CD4-positive, alpha-beta T cell treated with Interleukin-15 for 1 hour (primary cell): ENCODE measurements around the gene UBA3.

Experiments
- DNase-seq: peaks from one replicate; pipeline ENCODE4 v3.0.0-alpha.2; 2020

Gene UBA3

DNA sequence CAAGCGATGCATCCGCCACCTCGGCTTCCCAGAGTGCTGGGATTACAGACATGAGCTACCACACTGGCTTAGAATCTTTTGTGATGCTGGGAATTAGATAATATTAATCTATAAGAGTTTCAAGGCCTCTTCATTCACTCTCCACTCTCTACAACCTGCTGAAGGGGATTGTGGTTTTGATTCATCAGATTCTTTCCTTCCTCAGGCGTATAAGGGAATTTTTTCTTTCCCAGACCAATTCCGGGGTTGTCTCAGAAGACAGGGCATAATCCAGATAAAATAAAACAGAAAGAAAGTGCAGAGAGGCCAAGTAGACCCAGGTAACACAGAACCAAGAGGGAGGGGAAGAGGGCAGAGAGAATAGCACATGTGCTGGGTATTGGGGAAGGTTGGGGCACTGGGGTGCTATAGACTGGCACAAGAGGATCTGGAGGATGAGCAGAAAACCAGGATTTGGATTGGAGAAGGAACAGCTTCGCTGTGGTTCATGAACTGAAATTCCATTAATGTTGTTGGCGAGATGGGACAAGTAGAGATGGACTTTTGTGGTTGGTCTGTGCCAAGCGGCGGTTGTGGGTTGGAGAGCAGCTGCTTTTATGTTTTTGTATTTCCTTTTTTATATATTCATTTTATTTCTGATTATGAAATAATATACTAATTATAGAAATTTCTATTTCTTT, 17.4 kb upstream of the UBA3 start:
- no peak for DNase-seq

DNA sequence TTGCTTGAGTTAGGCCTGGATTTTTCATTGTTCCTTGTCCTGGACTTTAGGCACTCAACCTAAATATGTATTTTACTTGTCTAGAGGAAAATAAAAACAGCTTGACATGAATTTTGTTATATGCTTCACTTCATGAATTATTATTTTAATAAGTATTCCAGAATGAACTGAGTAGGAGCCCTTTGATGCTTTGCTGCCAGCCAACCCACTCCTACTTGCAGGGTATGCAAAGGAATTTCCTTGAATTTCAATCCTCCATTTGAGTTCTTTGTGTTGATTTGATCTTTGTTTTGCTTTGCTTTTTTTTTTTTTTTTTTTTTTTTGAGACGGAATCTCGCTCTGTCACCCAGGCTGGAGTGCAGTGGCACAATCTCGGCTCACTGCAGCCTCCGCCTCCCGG, 16.1 kb upstream of the UBA3 start:
- DNase-seq, result no peak

DNA sequence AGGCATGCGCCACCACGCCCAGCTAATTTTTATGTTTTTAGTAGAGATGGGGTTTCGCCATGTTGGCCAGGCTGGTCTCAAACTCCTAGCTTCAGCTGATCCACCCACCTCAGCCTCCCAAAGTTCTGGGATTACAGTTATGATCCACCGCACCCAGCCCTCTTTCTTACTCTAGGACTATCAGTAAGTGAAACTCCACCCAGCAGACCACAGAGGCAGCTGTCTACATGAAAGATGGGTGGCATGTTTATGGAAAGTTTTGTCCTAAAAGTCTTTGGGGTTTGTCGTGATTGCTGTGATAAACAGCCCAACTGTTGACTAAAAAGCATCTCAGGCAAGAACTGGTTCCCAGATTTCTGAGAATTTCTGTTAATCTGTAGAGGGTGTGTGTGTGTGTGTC, 15.5 kb upstream of the UBA3 start:
- DNase-seq, result no peak

DNA sequence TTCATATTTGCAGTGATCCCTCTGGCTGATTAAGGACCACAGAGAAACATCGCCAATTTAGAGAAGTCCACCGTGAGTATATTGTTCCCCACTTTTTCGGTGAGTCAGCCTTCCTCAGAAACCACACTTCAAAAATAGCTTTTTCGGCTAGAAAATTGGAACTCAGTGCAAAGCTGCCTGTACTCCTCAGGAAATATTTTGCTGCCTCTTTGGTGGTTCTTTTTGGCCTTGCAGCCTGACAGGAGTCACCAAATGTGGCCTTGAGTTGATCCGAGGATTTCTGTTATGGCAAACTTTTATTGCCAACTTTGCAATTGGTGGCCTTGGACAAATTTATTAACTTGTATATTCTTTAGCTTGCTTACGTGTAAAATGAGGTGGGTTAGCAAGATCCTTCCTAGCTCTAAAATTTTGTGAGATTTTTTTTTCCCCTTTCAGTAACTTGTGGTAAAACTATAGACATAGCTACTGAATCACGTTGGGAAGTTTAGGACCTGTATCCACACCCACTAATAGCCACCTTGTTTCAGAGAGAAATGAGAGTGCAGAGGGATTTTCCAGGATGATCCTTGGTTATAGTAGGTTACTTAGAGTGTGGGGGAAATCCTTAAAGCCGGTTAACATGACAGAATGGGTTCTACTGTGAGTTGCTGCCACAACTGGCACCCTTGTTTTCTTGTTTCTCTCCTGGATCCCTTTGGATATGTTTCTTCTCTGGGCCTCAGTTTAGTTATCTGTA, 14.5 kb upstream of the UBA3 start:
- no peak for DNase-seq

DNA sequence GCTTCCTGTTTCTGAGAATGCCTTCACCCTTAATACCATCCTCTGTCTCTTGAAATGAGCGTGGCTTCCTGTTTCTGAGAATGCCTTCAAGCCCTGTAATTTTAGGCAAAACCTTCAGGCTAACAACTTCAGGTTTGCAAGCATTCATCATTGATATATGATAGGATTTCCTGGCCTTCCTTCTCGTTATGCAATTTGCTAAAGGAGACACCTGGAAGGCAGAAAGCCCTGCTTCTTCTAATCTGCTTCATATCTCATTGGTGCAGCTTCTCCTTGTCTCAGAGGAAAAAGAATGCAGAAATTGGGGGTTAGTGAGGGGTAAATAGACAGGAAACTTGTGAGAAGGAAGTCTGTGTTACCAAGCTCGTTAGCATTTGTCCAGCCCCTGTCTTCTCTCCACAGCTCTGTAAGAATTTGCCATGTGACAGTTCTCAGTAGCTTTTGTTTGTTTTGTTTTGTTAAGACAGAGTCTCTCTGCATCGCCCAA, 11.9 kb upstream of the UBA3 start:
- peak; percentile 34 for DNase-seq

- DNase-seq, result no peak
These were observed 11.3 kb upstream of the UBA3 start for GRCh38 chr3:69091389-69092029.

- DNase-seq, result no peak
These were observed 9.9 kb upstream of the UBA3 start for GRCh38 chr3:69090021-69090420.

DNA sequence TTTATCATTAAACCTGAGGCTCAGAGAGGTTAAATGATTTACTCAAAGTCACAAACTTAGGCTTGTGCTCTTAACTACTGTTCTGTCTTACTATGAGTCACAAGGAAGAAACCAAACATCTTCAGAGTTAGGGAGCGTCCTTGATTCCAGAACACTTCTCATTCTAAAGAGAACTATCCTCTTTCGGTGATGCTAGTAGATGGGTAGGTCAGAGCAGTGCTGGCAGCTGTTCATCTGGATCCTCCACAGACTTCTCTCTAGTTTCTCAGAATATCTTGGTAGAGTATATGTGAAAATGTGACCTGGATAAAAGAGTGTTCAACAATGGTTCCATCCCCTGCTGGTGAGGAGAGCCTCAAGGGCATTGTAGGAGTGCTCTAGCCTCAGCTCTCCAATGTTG, 7.9 kb upstream of the UBA3 start:
- no peak for DNase-seq

DNA sequence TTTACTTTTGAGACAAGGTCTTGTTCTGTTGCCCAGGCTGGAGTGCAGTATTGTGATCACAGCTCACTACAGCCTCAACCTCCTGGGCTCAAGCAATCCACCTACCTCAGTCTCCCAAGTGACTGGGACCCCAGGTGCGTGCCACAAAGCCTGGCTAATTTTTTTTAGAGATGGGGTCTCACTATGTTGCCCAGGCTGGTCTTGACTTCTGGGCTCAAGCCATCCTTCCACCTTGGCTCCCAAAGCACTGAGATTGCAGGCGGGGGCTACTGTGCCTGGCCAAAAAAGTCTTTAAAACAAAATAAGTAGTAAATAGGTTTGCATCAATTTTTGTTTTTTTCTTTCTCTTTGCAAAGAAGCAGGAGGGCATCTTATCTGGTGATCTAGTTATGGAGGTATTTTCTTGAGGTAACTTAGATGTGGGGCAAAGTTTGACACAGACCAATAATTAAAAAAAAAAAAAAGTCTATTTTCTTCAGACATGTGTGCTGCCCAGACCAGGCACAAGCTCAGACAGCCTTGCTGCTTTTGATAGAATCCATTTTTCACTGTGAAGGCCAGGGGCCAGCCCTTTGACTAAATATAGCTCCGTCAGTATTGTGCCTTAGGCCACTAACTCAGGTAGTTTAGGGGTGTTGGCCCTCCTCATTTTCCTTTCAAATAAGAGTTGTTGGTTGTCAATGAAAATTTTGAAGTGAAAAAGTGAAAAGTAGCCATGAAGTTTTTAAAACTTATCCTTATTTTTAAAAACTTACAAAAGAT, 7.0 kb upstream of the UBA3 start:
- DNase-seq, result no peak

DNA sequence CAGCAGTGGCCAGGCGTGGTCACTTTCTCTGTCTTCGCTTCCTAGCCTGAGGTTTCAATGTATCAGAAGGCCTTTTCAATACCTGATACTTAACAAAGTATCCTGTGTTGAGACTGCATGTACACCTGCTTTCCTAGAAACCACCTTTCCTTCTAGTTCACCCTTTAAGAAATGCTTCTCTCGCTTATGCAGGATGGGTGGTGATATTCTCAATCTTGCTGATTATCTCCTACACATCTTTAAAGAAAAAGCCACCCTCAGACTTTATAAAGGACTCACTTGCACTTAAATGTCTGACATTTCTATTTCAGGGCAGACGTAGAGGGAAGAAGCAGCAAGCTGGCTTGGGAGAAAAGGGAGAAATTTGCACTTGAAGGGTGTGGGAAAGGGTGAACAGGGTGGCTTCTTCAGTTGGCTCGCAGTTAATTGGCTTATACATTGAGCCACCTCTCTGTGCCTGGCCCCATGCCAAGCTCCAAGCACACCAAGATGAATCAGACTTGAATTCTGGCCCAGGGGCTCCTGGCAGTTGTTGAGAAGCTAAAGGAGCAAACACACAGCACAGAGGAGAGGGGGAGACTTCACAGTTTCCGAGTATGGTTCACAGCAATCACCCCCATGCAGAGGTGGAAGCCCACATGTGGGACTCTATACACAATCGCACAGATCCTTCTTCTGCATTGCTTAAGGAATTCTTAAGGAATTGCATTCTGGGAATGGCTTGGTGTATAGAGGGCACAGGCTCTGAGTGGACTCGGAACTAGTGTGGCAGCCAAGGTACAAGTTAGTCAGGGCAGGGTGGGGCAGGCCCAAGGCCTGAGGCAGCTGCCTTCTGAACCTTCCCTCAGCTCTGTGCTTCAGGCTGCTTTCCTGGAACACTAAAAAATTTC, 5.9 kb upstream of the UBA3 start:
- peak; percentile 63 for DNase-seq

- DNase-seq, result no peak
These were observed 5.1 kb upstream of the UBA3 start for GRCh38 chr3:69085168-69085832.

DNA sequence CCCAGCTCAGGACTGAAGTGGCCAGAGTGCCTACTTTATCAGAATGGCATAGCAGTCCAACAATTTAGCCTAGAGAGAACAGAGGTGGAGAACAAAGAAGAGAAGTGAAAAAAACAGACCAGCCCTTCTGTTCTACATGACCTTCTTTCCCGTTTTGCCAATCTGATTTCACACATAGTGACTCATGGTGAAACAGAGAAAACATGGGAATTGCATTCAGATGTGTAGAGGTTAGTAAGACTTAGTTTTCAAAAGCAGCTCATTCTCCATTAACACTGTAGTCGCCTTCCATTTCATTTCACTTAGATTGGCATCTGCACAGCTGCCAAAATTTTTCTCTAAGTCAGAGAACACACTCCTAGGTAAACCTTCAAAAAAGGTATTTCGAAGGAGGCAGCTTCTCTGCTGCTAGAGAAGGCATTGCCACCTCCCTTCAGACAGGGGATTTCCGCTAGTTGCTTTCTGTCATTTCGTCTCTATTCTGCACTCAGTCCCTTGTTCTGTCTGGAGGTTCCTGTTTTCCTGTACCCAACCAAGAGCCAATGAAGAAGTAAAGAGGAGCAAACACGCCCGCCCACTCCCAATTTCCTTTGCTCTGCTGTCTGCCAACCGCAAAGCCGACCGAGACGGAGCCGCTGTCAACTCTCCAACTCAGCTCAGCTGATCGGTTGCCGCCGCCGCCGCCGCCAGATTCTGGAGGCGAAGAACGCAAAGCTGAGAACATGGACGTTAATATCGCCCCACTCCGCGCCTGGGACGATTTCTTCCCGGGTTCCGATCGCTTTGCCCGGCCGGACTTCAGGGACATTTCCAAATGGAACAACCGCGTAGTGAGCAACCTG, 4.4 kb upstream of the UBA3 start, which contains the start of gene ARL6IP5:
ARL6IP5 (plus strand) TSS at position 612 of the 842 bp plus-strand sequence; CDS start at position 723, 111 bp downstream.
- DNase-seq, result peak; percentile 94

GRCh38 chr3:69082805-69083204, 2.6 kb upstream of the UBA3 start:
- DNase-seq, result peak; percentile 83

DNA sequence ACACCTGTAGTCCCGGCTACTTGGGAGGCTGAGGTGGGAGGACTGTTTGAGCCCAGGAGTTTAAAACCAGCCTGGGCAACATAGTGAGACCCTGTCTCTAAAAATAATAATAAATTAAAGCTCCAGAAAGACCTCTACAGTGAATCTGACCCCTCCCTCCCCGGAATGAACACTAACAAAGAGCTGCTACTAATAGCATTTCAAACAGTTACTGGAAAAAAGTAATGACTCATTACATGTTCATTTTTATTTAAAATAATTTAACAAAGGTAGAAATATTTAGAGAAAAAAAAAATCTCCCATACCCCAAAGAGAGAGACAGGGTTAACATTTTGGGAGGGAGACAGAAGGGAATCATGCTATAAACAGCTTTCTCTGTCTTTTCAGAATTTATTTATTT, 2.2 kb upstream of the UBA3 start:
- DNase-seq, result no peak

DNA sequence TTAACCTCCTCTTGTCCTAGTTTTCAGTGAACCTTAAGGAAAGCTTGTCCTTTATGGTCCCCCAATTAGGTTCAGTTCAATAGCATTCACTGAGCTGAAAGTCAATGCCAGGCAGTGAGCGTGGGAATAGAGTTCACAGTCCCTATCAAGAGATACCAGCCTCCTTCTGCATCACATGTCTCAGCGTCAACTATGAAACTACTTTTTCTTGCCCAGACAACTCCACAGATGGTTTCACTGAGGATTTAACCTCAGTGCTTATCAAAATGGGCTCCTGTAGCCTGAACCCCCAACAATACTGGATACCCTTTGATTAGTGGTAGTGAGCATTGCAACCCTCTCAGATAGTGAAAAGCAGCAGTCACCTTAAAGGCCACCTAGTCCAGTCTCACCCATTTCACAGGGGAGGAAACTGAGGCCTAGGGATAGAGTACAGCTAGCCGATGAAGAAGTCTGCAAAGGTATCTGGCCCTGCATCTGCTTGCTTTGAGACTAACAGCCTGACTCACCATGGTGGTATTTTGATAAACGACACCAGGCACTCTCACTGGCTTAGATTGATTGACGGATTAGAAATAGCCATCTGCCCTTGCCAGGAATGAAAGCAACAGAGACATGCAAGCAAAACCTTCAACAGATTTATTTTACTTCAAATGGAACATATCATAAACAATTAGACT, 1.6 kb upstream of the UBA3 start:
- no peak for DNase-seq

- DNase-seq, result no peak
These were observed 651 bp downstream of the UBA3 start for GRCh38 chr3:69079269-69080159.

GRCh38 chr3:69072928-69073327, 7.2 kb downstream of the UBA3 start:
- no peak for DNase-seq

DNA sequence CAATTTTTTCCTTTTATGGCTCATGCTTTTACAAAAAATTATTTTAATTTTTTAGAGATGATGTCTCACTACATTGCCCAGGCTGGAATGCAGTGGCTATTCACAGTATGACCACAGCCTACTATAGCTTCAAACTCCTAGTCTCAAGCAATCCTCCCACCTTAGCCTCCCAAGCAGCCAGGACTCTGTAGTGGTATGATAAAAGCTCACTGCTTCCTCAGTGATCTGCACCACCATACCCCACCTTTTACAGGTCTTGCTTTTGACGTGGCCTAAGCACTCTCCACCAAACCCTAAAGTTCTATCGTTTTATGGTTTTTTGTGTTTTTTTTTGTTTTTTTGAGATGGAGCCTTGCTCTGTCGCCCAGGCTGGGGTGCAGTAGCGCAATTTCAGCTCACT, 14.0 kb downstream of the UBA3 start:
- no peak for DNase-seq
